ENCODE data around the gene F13A1.

F13A1 gene

DNA sequence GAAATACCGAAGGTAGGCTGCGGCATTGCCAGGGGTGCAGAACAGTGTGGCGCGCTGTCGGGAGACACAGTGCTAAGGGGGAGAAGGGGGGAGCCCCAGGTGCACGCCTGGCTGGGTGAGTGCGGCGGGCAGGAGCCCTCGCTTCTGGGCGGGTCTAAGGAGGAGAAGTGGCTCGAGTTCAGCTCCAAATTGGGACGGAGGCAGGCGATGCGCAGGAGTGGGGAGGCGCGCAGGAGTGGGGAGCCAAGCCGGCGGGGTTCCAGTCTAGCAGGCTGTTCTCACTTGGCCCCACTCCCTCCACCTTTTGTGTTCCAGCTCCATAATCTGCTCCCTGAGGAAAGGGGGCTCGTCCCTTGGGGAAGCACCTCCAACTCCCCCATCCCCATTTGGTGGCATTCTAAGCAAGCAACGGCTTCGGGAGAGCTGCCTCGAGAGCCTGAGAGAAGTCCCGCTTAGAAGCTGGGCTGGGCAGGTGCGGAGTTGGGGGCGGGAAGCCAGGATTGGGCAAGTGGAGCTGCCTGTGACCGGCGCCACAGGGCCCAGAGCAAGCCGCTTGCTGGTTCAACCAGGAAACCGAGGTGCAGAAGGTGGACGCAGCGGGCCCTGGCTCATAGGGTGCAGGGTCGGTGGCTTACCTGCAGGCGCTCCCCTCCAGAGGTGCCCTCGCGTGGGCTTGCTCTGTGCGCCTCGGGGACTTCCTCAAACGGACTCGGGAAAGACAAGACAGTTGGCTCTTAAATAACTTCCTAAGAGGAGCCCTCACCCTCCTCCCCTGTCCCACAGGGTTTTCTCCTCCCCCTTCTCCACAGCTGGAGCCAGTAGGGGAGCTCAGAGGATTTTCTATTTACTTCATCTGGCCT lies at the start of gene F13A1:
TSS of gene F13A1 (minus strand) at position 711 of the 860 bp plus-strand sequence. CDS start 1,998 bp downstream, outside the sequence.
- no peak for DNase-seq (ENCODE audit: low read depth in 2 of 2, low spot score in 1 of 2)

DNA sequence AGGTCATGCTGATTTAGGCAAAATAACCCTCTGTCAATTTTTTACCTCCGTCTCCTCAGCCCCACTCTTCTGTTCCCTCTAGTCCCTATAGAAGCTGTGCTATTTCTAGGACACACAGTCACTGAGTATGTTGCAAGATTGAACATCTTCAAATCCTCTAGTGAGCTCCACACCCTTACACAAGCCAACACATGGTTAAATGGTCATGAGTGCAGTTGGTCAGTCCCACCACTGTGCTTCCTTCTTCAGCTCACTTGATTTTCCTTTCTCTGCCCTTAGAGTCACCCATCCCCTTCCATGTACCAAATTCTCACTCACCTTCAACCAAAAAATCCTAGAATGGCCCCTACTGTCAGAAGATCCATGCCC lies 48.2 kb upstream of the F13A1 start:
- DNase-seq (ENCODE audit: low read depth in 2 of 2, low spot score in 1 of 2): no peak

DNA sequence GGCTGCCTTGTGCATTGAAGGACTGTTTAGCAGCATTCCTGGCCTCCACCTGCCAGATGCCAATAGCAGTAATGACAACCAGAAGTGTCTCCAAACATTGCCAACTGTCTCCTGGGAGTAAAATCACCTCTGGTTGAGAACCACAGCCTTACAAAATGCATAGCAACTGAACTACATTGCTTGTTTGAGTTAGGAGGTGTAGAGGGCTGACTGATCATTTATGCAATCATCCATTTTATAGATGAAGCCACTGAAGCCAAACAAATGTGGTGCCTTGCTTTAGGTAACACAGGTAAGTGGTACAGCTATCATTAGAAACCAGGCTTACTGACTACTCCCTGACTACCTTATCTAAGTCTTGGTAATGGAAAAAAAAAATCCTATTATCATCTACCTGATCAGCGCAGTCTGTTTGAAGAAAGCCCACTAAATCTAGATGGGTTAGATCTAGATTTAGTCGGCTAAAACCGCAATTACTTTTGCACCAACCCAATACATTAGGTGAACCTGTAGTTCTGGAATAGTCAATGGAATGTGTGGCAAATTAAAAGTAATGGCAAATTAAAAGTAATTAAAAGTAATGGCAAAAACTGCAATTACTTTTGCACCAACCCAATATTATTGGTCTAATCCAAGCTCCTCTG lies 47.7 kb upstream of the F13A1 start:
- DNase-seq (ENCODE audit: low read depth in 2 of 2, low spot score in 1 of 2): no peak

DNA sequence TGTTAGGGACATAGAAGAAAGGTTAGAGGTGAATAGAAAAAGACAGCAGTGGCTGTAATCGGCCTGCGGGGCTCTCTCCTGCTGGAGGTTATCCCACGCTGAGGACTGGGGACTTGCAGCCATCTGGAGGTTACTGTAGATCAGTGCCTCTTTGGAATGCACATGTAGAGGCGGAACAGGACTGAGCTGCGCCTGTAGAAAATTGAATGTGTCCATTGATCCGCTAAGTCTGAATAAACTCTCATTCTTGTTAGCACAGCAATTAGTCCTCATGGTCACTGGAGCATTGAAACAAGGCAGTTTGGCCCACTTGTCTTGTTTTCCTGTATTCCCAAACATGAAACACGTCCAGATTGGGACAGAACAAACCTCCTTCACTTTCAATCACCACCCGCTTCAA lies 46.3 kb upstream of the F13A1 start:
- DNase-seq (ENCODE audit: low read depth in 2 of 2, low spot score in 1 of 2): no peak

DNA sequence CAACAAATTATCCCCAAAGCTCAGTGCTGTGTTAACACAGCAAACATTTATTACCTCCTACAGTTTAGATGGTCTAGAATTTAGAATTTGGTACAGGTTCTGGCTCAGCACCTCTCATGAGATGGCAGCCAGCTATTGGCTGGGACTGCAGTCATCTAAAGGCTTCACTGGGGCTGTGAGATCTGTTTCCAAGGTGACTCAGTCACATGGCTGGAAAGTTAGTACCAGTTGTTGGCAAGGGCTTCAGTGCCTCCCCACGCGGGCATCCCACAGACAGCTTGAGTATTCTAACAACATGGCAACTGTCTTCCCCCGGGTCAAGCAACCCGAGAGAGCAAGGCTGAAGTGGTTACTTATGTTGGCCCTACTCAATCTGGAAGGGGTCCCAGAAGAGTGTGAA lies 44.8 kb upstream of the F13A1 start:
- no peak for DNase-seq (ENCODE audit: low read depth in 2 of 2, low spot score in 1 of 2)

DNA sequence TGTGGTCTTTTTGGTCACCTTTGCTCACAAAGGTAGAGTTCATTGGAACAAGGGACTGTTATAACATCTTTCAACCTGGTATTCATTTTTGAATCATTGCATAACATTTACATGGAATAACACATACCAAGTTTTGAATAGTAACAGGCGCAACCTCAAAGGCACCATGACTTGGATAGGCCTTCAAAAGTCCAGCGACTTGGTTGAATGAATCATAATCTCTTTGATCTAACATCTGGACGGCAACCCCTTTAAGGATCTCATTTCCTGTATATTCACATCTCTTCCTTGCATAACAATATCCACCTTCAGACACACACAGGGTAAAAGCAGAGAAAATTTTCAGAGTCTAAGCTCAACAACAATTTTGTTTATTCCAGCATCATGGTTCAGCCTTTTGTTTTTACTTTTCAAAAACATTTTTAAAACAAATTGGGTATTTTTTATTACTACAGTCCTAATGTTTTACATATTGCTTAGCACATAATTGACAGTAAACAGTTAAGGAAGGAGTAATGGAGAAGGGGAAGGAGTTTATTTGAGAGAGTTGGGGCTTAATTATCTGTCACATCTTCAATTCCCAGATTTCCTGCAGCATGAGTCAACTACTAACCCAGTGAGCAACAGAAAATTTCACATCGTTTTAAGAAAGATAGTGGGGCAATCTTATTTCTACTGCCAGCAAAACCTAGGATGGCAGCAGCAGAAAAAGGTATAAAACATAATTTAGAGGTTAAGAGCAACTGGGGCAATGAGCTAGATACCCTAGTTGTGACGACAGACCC lies 41.8 kb upstream of the F13A1 start:
- DNase-seq (ENCODE audit: low read depth in 2 of 2, low spot score in 1 of 2): no peak

DNA sequence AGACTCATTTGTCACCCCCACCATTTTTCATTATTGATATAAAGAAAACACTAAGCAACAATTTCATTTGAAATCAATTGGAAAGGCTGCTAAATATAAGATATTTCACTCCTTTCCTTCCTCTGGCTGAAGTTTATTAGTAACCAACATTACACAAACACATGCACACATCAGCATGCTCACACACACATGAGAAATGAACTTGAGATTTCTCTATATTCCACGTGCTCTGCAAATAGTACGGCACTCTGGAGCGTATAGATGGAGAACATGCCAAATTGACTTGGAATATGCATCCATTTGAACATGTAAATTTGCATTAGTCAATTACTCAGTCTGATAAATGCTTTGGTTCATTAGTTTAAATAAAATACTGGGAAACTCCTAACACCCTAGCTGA lies 37.1 kb upstream of the F13A1 start:
- no peak for DNase-seq (ENCODE audit: low read depth in 2 of 2, low spot score in 1 of 2)

DNA sequence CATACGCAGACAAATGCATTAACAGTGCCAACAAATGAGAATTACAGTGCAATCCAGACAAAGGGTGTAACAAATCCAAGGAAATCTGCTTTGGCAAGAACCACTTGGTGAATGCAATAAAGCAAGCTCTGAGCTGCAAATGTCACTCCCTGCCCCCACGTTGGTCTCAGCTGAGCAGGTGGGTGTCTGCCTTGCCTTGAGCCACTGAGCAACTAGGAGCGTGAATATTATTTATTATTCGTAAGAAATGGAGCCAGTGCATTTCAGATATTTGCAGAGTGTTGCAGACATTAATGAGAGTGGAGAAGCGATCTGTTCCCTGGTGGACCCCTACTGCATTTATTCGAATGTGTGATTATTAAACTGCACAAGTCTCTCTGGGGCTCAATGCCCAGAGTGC lies 36.6 kb upstream of the F13A1 start:
- DNase-seq (ENCODE audit: low read depth in 2 of 2, low spot score in 1 of 2): no peak

DNA sequence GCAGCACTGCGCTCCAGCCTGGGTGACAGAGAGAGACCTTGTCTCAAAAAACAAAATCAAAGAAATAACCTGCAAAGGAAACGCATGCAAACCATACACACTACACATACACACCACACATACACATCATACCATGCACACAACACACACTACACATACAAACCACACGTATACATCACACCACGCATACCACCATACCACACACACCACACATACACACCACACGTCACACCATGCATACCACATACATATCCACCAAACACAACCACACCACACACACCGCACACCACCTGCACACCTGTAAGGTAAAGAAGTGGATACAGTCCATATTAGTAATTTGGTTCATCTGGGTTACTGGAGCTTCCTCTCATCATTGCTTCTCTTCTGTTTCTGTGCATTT lies 32.3 kb upstream of the F13A1 start:
- no peak for DNase-seq (ENCODE audit: low read depth in 2 of 2, low spot score in 1 of 2)

DNA sequence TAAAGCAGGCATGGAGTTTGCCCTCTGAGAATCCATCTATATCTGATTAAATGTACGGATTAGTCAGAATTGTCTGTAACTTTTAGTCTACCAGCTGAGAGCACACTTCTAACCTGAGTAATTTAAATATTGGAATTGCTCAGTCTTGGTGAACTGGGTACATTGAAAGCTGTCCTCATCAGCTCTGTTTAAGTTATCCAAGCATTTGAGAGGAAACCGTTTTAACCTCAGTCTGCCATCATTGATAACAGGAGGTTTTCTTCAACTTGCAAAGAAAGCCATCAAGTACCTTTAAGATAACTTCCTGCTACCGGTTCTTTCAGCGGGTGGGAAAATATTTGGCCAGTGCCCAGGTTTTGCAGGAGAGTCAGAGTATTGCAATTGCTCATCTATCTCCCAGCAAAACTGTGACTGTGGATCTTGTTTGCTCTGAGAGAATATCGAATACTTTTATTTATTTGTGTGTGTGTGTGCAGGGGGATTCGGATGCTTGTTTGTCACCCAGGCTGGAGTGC lies 31.1 kb upstream of the F13A1 start:
- DNase-seq (ENCODE audit: low read depth in 2 of 2, low spot score in 1 of 2): no peak

DNA sequence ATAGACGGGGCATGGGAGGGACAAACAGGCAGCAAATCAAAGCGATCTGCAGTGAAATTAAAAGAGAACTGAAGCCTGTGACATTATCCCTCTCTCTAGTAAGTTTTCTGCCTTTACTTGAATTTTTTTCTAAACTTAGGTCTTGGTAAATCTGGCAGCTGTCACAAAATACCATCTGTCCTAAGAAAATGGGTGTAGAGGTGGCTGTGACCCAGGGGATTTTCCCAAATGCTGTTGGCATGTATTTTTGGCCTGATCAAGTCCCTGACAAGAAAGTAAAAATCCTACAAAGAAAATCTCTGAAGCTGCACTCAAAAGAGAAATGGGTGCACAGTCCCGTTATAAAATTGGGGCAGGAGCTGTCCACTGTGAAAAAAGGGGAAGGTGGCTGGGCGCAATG lies 30.2 kb upstream of the F13A1 start:
- no peak for DNase-seq (ENCODE audit: low read depth in 2 of 2, low spot score in 1 of 2)

DNA sequence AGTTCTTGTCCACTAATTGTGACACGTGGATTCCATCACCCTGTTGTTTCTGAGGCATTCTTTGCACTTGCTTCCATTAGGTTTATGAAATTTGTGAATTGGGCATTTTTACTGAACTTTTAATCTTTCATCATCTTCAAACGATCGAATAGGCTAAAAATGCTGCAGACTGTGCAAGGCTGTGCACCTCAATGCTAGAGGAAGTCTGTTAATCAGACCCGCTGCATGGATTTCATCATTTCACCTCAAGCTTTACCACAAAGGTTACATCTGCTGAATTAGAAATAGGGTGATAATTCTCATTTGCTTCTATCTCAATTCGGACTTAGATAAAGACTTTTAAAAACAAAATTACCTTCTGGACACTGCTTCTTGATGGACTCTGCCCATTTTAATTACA lies 27.8 kb upstream of the F13A1 start:
- no peak for DNase-seq (ENCODE audit: low read depth in 2 of 2, low spot score in 1 of 2)

DNA sequence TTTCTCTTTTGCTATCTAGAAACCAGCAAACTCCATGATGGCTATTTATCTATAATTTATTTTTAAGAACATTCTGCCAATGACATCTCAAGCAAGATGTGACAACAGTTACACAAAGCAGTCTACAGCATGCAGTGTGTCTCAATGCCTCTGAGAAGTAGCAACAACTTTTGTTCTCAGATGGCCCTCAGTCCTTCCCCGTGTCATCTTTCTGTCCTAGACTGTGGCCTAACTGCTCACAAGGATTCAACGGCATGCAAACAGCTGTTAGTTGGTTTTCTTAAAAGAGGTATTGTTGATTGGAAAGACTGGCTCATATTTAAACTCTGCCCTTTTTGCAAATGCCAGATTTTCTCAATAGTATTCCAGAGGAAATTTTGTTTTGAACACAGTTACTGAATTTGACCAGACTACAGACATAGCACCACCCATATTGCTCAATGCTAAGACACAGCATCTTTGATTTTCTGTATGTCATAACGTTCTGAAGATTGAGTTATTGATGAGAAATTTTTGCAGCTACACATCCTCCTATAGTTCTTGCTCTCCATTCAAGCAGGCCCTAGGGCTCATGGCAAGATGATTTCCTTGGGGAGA lies 26.1 kb upstream of the F13A1 start:
- DNase-seq (ENCODE audit: low read depth in 2 of 2, low spot score in 1 of 2): no peak

DNA sequence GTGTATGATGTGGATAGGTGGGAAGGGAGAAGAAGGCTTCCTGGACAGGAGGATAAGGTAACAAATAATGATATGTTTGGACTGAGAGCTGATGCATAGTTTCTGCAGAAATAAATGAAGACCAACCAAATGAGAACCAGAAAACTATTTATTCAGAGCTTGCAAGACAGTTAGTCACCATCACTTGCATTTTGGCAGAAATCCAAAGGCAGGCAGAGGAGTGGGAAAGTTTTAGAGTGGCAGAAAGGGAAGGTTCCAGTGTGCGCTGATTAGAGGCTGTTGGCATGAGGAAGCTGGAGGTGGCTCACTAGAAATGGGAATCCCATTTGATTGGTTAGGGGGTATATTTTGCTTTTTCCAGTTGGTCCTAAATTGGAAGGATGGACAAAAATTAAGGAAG lies 13.0 kb upstream of the F13A1 start:
- no peak for DNase-seq (ENCODE audit: low read depth in 2 of 2, low spot score in 1 of 2)

DNA sequence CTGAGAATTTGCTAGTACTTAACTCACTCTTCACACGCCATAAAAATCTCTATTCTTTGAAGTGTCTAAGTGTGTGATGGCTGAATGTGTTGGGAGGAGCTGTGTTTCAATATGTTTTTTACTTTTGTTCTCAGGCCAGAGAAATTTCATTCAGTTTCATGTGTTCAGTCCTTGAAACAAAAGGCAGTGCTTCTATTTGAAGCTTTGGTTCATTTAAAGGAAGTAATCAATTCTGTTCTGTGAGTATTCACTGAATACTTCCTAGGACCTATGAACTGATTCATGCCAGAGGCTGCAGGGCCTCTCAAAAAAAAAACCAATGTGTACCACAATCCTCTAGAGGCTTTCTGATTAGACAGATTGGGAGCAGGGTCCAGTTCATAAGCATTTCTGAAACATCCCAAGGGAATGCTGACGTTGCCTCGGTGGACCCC lies 12.4 kb upstream of the F13A1 start:
- no peak for DNase-seq (ENCODE audit: low read depth in 2 of 2, low spot score in 1 of 2)

DNA sequence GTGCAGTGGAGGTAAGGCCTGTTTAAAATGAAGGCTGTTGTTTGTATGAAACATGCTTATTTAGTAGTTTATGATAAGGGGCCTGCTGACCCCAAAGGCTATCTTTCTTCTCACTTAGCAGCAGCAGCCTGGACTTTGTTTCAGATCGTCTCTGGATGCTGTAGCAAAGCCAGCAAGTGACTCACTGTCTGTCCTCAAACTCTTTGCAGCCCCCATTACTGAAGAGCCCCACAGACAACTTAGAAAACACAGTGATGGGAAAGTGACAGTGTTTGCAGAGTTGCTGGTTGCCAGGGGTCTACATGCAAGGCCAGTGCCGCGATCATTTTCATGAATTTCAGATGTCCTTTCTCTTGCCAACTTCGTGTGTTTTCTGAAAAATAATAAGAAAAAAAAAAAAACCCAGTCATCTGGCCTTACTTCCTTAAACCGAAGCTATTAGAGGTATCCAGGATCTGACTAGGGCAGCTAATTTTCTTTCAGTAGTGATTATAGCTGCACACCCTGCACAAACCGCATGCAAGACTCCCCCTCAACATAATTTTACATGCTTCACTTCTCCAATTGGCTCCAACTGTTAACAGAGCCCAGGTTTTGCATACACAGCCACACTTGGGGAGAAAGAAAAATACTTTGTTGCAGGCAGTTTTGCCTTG lies 11.6 kb upstream of the F13A1 start:
- DNase-seq (ENCODE audit: low read depth in 2 of 2, low spot score in 1 of 2): no peak

DNA sequence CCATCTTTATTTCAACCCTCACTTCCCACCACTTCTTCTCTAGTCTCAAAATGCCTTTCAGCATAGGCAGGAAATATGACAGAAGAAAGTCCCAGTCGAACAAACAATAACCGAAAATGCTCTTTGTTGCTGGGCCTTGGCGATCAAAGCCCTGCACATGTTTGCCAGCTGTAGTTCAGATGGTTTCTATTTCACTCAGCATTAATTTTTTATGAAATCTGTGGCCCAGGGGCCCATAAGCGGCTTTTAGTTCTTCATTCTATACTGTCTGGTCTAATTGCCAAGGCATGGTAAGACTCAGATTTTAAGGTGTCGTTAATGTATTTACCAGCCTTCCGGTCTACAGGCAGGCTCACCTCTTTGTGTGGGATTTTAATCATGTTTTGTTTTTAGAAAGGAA lies 10.9 kb upstream of the F13A1 start:
- DNase-seq (ENCODE audit: low read depth in 2 of 2, low spot score in 1 of 2): no peak

DNA sequence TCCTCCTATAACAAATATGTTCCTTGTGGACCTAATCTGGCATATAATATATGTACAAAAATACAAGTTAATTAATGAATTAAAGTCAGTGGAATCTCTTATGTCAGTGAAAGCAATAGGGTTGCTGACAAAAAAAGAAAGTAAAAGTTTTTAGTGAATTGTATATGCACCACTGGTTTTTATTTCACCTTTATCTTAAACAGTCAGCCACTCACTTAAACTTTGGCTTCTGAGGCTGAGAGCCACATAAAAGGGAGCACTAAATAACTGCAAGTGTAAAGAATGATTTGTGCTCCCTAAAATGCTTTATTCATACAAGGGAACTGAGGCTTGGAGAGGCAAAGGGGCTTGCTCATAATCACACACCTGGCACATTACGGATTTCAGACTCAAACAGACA lies 9.9 kb upstream of the F13A1 start:
- DNase-seq (ENCODE audit: low read depth in 2 of 2, low spot score in 1 of 2): no peak

DNA sequence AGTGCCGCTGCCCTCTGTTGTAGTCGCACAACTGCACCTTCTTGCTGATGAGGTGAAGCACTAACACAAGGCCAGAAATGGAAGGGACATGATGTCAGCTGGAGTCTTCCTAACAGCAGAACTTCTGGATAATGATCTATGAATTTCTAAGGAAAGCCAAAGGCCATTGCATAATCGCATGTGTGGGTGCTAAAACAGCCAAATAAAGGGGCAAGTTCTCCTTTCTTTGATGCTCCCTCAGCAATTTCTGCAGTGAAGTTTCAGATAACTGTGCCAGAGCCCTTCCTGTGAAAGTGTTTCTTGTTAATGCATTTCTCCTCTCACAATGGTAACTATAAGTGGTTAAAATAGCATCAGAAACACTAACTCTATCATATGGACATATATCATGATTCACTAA lies 8.0 kb upstream of the F13A1 start:
- no peak for DNase-seq (ENCODE audit: low read depth in 2 of 2, low spot score in 1 of 2)

DNA sequence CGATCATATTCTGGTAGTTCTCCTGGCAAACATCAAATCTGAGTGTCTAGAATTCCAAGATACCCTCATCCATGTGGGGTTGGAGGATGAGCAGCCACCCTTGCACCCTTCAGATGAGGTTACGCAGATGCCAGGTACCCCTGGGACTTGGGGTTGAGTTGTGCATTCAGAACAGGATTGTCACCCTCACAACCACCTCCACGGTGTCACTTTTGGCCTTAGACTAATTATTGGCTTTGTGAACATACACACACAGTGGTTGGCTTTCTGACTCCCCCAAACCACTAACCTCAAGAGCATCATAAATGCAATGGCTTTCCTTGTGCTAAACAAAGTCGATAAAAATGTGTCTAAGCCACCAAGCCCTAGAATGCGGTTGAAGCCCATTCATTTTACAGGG lies 2.9 kb upstream of the F13A1 start:
- no peak for DNase-seq (ENCODE audit: low read depth in 2 of 2, low spot score in 1 of 2)

DNA sequence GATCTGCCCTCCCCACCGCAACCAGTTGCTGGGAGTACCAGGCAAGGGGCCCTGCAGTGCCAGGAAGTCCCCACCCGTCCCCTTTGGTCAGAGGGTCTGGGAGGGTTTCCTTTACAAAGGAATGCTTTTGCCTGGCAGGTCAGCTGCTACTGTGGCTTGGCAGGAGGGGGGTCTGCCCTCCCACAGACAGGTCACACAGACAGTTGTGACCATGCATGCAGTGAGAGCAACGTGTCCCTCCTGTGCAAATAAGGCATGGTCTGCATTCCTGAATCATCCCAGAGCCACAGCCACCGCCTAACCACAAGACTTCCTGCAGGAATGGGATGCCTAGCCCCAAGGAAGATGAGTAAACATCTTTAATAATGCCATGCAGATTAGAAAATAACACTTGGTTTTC lies 439 bp upstream of the F13A1 start:
- DNase-seq (ENCODE audit: low read depth in 2 of 2, low spot score in 1 of 2): no peak
